ENCODE results near the gene SDCBP2. TPM values are rescaled to one million over a fixed set of nuclear protein-coding genes. Genes with fewer than 3 reads are reported as not detected.

The SDCBP2 gene
- polyA plus RNA-seq (ENCODE audit: insufficient read length): 1.8 TPM

- DNase-seq: no peak
Measured at GRCh38 chr20:1328680-1329330, at the start of gene SDCBP2. TSS of gene SDCBP2 (minus strand) at chr20:1329139. CDS start at chr20:1320416, 8,723 bp downstream.

- DNase-seq: no peak
Measured at GRCh38 chr20:1378735-1379125, 49.8 kb upstream of the SDCBP2 start.

- DNase-seq: no peak
Measured at GRCh38 chr20:1377984-1378734, 49.2 kb upstream of the SDCBP2 start.

- no peak for DNase-seq
Measured at GRCh38 chr20:1377341-1377871, 48.5 kb upstream of the SDCBP2 start.

DNA sequence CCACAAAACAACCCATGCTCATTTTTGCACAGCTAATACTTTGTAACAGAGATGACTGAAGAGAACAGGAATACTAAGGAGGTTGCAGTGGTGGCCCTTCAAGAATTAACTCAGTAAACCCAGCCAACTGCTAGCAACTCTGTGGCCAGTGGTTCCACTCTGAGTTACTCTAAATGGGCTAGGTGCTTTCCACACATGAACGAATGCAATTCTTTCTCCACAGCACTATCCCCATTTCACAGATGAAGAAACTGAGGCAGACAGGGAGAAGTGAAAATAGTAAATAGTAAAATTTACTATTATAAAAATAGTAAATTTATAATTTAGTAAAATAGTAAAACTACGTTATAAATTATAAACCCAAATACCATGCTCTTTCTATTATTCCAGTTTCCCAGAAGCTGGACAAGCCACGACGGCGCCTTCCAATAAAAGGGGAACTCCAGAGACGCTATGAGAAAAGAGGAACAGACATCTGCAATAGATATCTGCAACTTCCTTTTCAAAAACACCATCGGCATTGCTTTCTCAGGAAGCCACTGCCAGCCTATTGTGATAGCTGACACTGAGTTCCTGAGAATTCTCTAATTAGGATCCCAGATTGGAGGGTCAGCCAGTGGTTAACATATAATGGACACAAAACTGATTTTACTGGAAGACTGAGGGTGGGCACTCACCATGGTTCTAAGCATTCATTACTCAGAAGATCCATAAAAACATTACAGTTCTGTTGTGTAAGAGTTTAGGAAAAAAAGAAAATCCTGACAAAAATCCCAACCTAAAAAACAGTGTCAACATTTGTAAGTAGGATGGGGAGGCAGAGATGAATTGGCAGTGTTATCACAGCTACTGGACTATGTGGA is 47.7 kb upstream of the SDCBP2 start:
- DNase-seq: no peak

DNA sequence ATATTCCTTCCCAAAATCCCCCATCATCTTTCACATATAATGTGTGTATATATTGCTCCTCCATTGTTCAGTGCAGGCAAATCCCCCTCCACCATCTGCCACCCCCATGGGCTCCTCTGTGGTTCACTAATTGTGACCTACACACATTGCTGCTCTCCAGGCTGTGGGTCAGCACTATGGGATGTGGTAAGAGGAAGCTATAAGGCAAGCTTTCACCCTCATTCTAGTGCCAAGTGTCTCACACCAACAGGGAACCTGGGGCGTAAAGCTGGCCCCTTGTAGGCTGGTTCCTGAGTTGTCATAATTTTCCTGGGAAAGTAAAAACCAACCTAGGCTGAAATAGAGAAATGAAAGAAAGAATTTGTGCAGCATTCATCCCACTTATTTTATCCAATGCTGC is 47.1 kb upstream of the SDCBP2 start:
- DNase-seq: no peak

DNA sequence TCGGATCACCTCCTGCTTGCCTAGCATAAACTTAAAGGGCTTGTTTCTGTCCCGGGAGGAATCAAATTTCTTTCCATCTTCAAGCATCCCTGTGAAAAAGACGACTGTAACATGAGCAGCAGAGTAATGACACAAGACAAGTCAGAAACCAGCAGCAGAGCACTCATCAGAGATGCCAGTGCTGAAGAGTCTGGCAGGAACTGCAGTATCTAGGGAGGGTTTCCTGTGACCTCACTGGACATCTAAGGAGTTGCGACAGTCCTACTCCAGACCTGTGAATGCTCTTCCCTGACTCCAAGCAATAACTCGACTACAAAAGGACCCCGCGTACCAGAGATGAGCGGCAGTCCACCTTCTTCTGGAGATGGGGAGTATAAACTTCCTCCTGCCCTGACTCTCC is 46.6 kb upstream of the SDCBP2 start:
- no peak for DNase-seq

DNA sequence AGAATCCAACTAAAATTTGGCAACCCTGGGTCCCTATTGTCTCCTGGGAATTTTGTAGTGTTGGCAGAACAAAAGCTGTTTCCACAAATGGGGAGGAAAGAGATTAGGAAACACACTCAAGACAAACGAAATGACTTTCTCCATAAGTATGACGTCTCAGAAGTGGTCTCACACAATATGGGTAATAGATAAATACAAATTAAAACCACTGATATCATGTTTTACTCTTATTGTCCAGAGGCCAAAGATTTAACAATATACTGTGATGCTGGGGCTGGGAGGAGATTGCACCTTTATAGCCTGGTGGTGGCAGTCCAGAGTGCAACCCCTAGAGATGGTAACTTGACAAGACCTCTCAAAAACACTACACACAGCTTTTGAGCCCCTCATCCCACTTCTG is 45.3 kb upstream of the SDCBP2 start:
- DNase-seq: no peak

DNA sequence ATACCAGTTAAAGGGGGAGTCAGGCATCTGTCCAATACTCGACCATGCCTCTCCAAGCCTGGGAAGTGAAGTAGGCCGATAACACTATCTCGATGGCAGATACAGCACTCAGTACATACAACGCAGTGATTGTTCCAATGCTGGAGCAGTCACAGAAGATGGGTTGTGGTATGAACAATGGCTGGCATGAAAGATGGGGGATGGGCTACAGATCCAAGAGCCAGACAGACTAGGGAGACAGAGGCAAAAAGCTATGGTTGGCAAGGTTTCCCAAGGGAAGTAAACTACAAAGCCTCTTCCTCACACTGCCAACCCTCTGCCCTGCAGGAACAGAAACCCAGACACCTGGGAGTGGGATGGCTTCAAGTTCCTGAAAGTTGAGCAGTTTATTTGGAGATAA is 44.7 kb upstream of the SDCBP2 start:
- no peak for DNase-seq

- DNase-seq: no peak
Measured at GRCh38 chr20:1373036-1373435, 44.1 kb upstream of the SDCBP2 start.

DNA sequence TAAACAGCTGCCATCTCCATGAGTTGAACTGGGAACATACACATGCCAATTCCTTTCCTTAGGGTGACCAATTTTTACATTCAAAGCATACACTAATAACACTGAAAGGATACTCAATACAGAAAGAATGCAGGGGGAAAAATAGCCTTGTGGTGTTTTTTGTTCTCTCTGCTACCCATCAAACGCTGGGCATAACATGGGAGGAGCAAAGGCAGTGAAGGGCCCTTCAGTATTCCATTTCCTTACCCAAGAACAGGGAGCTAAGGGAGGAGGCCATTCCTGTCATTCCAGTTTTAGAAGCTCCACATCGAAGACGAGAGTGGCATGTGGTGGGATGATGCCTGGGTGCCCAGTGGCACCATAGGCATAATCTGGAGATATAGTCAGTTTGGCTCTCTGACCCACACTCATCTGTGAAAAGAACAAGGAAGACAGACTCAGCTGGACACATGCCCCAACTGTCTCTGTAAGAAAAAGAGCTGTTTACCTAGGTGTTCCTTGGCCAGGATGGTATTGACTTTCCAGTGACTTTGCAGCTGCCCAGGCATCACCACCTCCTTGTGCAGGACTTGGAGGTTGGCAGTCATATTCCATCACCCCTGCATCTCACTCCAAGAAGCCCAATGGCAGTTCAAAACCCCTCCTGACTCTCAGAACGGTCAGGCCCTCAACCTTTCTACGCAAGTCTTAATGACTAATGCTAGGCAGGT is 43.0 kb upstream of the SDCBP2 start:
- no peak for DNase-seq

DNA sequence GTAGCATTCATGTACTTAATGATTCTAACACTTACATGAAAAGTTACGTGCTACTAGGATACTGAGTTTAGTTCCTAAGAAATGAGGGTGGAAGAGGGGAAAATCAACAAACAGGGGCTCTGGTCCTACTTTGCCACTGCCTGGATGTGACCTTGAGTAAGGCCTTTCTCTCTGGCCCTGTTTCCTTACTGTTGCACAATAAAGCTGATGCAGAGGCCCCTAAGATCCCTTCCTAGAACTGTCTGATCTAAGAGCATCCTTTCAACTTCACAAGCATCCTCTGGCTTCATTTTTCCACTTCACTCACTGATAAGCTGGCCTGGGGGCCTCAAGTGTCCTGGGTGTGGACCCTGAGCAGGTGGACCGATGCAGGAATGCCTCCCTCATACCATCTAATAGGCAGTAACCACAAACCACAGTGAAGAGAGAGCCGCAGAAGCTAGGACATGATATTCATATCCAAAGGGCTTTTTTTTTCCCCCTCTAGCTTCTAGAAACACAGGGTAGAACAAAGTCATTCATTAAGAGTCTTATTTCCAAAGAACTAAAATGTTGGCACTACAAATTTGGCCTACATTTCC is 42.4 kb upstream of the SDCBP2 start:
- DNase-seq: no peak

DNA sequence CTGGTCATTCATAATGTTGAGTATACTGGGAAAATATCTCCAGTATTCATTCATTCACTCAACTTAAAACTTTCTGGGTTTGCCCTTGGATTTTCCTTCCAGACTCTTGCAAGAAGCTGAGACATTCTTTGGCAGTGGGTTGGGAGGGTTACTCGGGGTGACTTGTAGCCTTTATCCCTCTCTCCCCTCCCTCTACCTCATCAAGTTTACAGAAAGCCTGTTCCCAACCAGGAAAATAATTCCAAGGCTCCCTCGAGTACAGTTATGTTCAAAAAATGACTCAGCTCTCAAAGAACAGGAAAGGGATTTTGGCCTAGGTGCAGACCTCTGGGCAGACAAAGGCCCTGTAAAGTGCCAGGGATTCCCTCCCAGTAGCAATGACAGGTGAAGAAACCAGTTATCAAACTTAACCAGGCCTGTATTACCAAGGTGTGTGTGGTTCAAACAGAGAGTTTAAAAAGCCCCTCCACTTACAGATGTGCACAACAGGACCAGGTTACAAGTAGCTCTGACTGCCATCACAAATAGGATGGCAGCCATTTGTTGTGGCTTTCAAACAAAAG is 41.7 kb upstream of the SDCBP2 start:
- no peak for DNase-seq

- no peak for DNase-seq
Measured at GRCh38 chr20:1369970-1370369, 41.0 kb upstream of the SDCBP2 start.

- no peak for DNase-seq
Measured at GRCh38 chr20:1368448-1369199, 39.7 kb upstream of the SDCBP2 start.

GRCh38 chr20:1367479-1367878 is 38.5 kb upstream of the SDCBP2 start:
- DNase-seq: no peak

DNA sequence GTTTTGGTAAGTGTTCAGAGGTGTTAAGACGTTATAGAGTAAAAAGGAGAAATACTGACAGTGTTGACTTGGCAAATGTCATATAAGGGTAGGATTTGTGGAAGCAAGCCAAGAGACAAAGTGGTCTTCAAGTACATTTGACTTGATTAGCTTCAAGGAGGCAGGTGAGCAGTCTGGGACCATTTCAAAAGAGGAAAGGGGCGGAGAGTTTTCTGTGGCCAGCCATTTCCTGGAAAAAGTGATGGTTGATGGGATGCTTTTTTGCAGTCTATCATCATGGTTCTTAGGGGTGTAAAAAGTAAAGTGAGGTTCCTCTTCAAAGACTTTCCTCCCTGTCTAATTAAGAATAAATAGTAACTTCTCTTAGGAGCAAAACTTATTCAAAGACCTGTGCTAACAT is 35.2 kb upstream of the SDCBP2 start:
- DNase-seq: no peak

DNA sequence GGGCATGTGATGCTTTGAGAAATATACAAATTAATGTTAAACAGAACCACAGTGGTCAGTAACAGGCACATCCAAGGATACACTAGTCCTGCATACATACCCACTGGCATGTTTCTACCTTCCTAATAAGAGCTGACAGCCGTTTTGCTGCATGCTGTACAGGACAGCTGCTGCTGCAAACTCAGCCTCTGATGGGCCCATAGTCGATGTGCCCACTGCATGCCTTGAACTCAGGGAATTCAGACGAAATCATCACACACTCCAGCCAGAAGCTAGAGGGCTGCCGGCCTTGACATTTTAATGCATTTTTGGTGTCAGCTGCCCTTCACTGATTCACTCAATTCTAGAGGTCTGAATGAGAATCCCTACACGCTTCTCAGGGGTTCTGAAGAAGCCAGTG is 34.6 kb upstream of the SDCBP2 start:
- no peak for DNase-seq

- no peak for DNase-seq
Measured at GRCh38 chr20:1362484-1362883, 33.5 kb upstream of the SDCBP2 start.

- no peak for DNase-seq
Measured at GRCh38 chr20:1360094-1360846, 31.3 kb upstream of the SDCBP2 start.

Data from hindlimb muscle (tissue), 1 donor.